Fibroblast of peridontal ligament (primary cell): ENCODE measurements around the gene CELA3A.

Experiments
- DNase-seq: peaks from one replicate; pipeline ENCODE4 v3.0.0-alpha.2; 2010; ENCODE audit errors: extremely low read depth

Gene CELA3A

GRCh38 chr1:22050330-22050729 is 48.9 kb downstream of the CELA3A start:
- no peak for DNase-seq

GRCh38 chr1:22051607-22052114 is 50.2 kb downstream of the CELA3A start:
- no peak for DNase-seq

- DNase-seq: peak; percentile 92
Measured at GRCh38 chr1:22052115-22053016, 50.9 kb downstream of the CELA3A start, which contains the start of gene CDC42. Gene CDC42 (plus strand): TSS chr1:22052709. CDS start chr1:22078479, 25,770 bp downstream.

GRCh38 chr1:22053017-22053860 is 51.8 kb downstream of the CELA3A start:
- DNase-seq: peak; percentile 77

- DNase-seq: no peak
Measured at GRCh38 chr1:22053861-22054770, 52.7 kb downstream of the CELA3A start.

GRCh38 chr1:22055463-22055862 is 54.0 kb downstream of the CELA3A start:
- DNase-seq: no peak

GRCh38 chr1:22056043-22056442 is 54.6 kb downstream of the CELA3A start:
- DNase-seq: no peak

GRCh38 chr1:22056936-22057335 is 55.5 kb downstream of the CELA3A start:
- no peak for DNase-seq

GRCh38 chr1:22057861-22058260 is 56.4 kb downstream of the CELA3A start:
- DNase-seq: no peak
